ENCODE results near the gene CEP57L1.

GRCh38 chr6:109184638-109185037, 89.3 kb downstream of the CEP57L1 start:
- TF ChIP-seq TAF1 (IDR thresholded peaks at IDR 0.05; ENCODE audit: low read depth) = no peak
- TF ChIP-seq CTCF (IDR thresholded peaks at IDR 0.05; ENCODE audit: poor library complexity, severe bottlenecking) = no peak
- TF ChIP-seq EZH2 (IDR thresholded peaks at IDR 0.05; ENCODE audit: borderline replicate concordance, insufficient read depth, low read length, poor library complexity, severe bottlenecking) = no peak
- TF ChIP-seq POLR2AphosphoS5 (IDR thresholded peaks at IDR 0.05) = no peak
- TF ChIP-seq REST (IDR thresholded peaks at IDR 0.05; ENCODE audit: borderline replicate concordance) = no peak
